Measurements from ENCODE around the gene ENOX1.
"Not testable (repeated sequence)": the region's sequence is repeated elsewhere in the genome, so short reads cannot be mapped to it uniquely, and the experiment has no call there.

- not testable (repeated sequence) for TF ChIP-seq CTCF (conservative IDR thresholded peaks at IDR 0.05; ENCODE audit: low read depth, low read length); EZH2 (IDR thresholded peaks at IDR 0.05; ENCODE audit: low read length, unreplicated experiment); EZH2phosphoT487 (IDR thresholded peaks at IDR 0.05; ENCODE audit: borderline replicate concordance, low read length)
These were observed 618.3 kb downstream of the ENOX1 start for GRCh38 chr13:43168434-43168833.
